T-helper 2 cell (primary cell): ENCODE results near the gene KRTAP2-3.
"Not testable (repeated sequence)": the region's sequence is repeated elsewhere in the genome, so short reads cannot be mapped to it uniquely, and the experiment has no call there.

Source experiments
- DNase-seq, 5 experiments: peaks; one replicate each; pipeline versions ENCODE4 v3.0.0 to v3.0.0-alpha.2; 2012 to 2022
- total RNA-seq, 2 donors: gene quantifications; one replicate each; lab custom pipeline; 2026; lab: John Stamatoyannopoulos, UW

KRTAP2-3 gene
- 0 reads per million in 2 donors for total RNA-seq

DNA sequence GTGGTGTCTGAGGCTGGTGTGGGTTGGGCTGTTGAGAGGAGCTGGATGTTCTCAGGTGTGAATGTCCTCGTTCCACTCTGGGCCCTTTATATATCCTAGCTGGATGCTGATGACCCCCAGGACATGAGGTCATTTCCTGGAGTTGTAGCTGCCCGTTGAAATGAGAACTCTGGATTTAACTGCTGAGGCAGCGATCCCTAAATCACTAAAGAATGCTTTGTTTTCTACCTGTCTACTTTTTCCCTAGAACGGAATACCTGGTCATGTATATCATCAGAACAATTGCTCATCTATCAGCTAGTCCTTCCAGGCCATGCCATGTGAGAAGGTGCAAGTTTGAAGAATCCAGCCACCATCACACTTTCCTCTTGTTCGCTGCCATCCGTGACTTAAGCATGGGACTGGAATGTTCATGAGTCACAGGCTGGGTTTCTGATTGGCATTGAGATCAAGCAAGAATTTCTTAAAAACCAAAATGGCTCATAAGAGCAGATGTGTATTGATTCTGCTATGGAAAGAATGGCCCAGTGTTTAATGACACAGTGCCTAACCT is at the start of gene KRTAP2-3:
KRTAP2-3 (minus strand) TSS at position 63 of the 553 bp plus-strand sequence. CDS start 64 bp downstream, outside the sequence.
- DNase-seq: no peak

GRCh38 chr17:41108728-41109386 is 48.9 kb upstream of the KRTAP2-3 start:
- DNase-seq: not testable (repeated sequence)

DNA sequence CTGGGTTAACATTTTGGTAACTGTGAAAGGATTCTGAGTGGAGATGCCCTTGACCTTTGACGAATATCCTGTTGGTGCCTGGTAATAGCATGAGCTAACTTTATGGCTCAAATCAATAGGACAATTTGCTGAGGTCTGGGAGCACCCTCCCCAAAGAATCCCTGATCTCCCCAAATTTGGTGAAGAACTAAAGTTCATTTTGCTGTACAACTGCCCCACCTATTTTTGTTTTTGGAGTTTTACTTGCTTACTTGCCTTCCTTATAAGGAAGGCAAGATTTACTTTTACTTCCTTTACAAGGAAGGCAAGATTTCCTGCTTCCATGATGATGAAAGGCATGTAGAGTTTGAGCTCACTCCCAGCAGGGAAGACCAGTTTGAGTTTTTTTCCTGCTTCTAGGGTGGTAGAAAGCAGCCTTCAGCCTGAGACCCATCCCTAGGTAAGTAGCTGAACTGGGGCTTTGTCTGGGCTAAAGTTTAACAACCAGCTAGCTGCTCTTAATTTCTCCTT is 48.1 kb upstream of the KRTAP2-3 start:
- DNase-seq: no peak

DNA sequence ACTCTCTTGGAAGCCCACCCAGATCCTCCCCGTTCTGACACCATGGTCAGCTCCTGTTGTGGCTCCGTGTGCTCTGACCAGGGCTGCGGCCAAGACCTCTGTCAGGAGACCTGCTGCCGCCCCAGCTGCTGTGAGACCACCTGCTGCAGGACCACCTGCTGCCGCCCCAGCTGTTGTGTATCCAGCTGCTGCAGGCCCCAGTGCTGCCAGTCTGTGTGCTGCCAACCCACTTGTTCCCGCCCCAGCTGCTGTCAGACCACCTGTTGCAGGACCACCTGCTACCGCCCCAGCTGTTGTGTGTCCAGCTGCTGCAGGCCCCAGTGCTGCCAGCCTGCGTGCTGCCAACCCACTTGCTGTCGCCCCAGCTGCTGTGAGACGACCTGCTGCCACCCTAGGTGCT is 45.4 kb upstream of the KRTAP2-3 start, which contains the start of gene KRTAP4-9:
KRTAP4-9 (plus strand) TSS at position 43 of the 400 bp plus-strand sequence; CDS start at position 43, 0 bp downstream.
- DNase-seq: not testable (repeated sequence)

- DNase-seq: not testable (repeated sequence)
Observed at GRCh38 chr17:41104386-41105038, 44.6 kb upstream of the KRTAP2-3 start.

DNA sequence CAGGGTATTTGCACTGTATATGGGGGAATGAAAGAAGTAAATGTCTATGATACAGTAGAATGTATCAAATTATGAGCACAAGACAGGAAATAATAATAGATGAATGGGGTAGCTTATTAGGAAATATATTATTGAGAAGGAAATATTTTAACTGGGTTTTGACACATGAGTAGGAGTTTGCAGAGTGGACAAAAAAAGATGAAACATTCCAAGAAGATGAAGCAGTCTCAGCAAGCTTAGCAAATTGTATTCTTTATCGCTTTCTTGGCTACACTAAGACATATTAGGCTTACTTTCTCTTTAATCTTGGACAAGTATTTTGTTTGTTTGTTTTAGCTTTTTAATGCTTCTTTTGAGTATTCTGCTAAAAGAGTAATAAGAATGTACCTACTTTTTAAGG is 44.0 kb upstream of the KRTAP2-3 start:
- DNase-seq: no peak

- no peak for DNase-seq
Observed at GRCh38 chr17:41101586-41102259, 41.8 kb upstream of the KRTAP2-3 start, which contains the start of gene KRTAP4-16. Gene KRTAP4-16, minus strand, starts transcription at chr17:41102209. Its CDS starts 0 bp downstream, at chr17:41102209.

DNA sequence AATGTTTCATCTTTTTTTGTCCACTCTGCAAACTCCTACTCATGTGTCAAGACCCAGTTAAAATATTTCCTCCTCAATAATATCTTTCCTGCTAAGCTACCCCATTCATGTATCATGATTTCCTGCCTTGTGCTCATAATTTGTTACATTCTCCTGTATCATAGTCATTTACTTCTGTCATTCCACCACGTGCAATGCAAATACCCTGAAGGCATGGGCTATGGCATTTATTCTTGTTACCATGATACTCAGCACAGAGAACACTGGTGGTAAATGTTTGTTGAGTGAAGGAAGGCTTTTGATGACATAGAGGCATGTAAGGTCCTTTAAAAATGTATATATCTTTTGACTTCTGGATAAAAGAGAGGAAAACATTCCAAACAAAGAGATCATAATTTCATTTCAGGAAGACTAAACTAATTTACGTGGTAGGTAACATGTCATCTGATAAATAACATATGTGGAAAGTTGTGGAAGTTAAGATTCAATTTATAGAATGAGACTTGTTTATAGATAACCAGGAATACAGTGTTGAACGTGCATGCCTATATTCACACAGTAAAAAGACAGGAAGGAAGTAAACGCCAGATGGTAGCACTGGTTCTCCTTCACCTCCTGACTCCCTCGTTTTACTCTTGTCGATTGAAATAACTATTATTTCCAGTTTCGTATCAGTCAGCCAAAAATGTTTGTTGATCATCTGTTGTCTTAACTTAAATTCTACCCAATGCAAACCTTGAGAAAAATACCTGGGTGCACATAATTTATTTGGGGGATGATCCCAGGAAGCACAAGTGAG is 40.0 kb upstream of the KRTAP2-3 start:
- not testable (repeated sequence) for DNase-seq

GRCh38 chr17:41098481-41098880 is 38.6 kb upstream of the KRTAP2-3 start:
- DNase-seq: no peak

DNA sequence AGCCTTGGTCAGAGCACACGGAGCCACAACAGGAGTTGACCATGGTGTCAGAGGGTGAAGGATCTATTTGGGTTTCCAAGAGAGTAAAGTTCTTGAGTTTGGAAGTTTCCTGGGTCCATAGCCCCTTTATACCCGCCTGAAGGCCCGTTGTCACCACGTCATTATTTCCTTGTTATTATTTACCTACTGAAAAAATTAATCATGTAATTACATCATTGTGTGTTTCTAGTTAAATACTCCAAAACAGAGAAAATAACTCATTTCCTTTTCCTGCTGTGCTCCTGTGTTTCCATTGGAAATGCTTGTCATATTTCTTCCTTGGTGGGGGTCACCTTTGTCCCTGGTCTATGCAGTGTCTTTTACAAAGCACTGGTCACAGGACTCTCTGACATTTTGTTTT is 38.1 kb upstream of the KRTAP2-3 start, which contains the start of gene KRTAP4-8:
KRTAP4-8 (minus strand) TSS at position 101 of the 400 bp plus-strand sequence; CDS start at position 43, 58 bp downstream.
- no peak for DNase-seq

GRCh38 chr17:41096055-41096454 is 36.1 kb upstream of the KRTAP2-3 start:
- DNase-seq: no peak

DNA sequence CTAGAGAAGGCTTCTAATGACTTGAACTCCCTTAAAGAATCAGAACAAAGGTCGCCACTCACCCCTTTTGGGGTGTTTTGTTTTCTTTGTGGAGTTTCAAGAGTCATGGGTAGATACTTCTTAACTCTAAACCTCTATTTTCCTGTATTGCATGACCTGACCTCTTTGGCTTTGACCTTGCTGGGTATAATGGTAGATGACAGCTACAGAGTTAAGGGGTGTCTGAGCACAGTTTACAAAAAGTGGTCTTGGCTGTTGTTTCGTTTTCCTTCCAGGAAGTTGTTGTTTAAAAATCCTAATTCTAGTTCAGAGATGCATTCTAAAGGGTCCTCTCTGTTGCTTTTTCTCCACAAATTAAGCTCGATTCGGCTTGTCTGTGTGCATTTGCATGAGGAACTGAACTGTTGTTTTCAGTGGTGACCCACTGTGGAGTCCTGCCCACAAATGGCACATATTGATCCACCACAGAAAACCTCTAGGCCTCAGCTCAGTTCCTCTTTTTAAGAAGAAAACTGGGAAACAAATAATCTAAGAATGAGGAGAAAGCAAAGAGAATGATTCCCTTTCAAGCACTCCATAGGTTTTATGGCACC is 28.9 kb upstream of the KRTAP2-3 start:
- not testable (repeated sequence) for DNase-seq

DNA sequence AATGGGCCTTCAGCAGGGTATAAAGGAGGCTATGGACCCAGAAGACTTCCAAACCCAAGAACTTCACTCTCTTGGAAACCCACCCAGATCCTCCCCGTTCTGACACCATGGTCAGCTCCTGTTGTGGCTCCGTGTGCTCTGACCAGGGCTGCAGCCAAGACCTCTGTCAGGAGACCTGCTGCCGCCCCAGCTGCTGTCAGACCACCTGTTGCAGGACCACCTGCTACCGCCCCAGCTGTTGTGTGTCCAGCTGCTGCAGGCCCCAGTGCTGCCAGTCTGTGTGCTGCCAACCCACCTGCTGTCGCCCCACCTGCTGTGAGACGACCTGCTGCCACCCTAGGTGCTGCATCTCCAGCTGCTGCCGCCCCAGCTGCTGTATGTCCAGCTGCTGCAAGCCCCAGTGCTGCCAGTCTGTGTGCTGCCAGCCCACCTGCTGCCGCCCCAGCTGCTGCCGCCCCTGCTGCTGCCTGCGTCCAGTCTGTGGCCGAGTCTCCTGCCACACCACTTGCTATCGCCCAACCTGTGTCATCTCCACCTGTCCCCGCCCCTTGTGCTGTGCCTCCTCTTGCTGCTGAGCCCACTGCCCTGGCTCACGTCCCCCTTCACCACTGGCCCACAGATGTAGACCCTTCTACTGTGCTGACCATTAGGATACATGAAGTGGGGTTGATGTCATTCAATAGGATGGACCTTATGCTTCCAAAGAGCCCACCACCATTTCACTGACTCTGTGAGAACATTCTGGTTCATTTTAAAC is 24.4 kb upstream of the KRTAP2-3 start, which contains the start of gene KRTAP4-7:
KRTAP4-7 (plus strand) TSS at position 51 of the 757 bp plus-strand sequence; CDS start at position 108, 57 bp downstream.
- not testable (repeated sequence) for DNase-seq

- not testable (repeated sequence) for DNase-seq
Observed at GRCh38 chr17:41083427-41083826, 23.5 kb upstream of the KRTAP2-3 start.

- no peak for DNase-seq
Observed at GRCh38 chr17:41082626-41083025, 22.7 kb upstream of the KRTAP2-3 start.

GRCh38 chr17:41076788-41077187 is 16.9 kb upstream of the KRTAP2-3 start:
- no peak for DNase-seq

- DNase-seq: no peak
Observed at GRCh38 chr17:41073676-41074075, 13.8 kb upstream of the KRTAP2-3 start.

GRCh38 chr17:41071606-41072360 is 11.9 kb upstream of the KRTAP2-3 start:
- DNase-seq: no peak

DNA sequence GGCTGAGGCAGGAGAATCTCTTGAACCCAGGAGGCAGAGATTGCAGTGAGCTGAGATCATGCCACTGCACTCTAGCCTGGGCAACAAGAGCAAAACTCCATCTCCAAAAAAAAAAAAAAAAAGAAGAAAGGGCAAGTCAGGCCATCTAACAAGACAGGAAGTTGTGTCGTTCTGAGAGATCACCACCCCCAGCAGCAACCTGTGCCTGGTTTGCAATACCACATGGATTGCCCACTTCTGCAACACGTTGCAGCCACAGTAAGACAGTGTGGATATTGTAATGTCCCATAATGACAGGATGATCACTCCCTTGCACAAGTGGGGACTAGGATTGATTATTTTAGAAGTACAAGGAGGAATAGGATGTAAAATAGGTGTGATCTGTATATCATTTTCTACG is 9.1 kb upstream of the KRTAP2-3 start:
- no peak for DNase-seq

DNA sequence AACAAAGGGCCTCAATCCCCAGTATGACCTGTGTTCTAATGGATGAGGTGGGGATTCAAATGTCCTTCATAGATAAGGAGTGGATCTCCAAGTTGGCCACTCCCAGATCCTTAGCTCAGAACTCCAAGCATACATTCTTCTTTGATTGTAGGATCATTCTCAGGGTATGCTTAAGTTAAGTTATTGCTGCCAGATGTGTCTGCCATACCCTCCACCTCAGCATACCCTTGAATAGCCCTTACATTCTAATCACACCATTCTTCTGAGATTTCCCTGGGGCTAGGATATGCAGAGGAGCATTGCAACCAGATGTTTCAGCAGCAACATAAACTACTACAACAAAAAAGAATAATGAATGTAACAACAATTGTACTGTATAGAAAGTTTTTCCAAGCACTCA is 7.4 kb upstream of the KRTAP2-3 start:
- no peak for DNase-seq
